ENCODE results near the gene CAND1. TPM values are rescaled to one million over a fixed set of nuclear protein-coding genes. Genes with fewer than 3 reads are reported as not detected.

The CAND1 gene
- total and polyA plus RNA-seq, 2 donors from 2014 or later, result 28.8 to 104 TPM

DNA sequence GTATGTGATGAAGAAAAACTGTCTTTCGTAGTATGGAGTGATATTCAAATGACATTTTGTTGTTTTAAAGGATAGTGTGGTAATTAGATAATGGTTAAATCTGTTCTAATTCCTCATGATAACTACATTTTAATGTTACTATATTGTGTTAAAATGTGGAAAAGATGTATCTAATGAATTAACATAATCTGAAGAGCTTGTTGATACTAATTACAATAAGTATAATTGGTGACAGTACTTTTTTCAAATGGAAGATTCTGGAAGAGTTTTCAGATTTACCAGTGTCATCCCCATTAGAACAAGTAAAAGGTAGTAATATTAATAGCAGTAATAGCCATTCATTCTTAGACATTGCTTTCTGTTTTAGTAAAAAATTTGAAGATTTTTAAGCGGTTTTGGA lies 37.6 kb downstream of the CAND1 start:
- intact Hi-C loops (cut with DNase I), result no loop called here
- peaks cover 0 to 3% (median 0%) of the 10 kb centered on the region in 3 donors for H3K4me1 ChIP-seq (ENCODE audit: control insufficient read depth in 2 of 3, insufficient read depth in 2 of 3, low read depth in 1 of 3, low read length in 3 of 3)
- peaks cover 17 to 53% (median 26%) of the 10 kb centered on the region in 3 donors for H3K36me3 ChIP-seq (ENCODE audit: control insufficient read depth in 2 of 3, insufficient read depth in 3 of 3, low read length in 3 of 3)
- no peak overlapping the region for H3K9ac ChIP-seq (ENCODE audit: low read length in 3 of 3)
- DNase-seq, result no peak
- no peaks in the 10 kb centered on the region for H3K9me3 ChIP-seq (ENCODE audit: control insufficient read depth in 2 of 3, insufficient read depth in 1 of 3, low read length in 3 of 3)
- no peak overlapping the region for H3K4me3 ChIP-seq (ENCODE audit: low read length in 3 of 3)
- H3K27ac ChIP-seq (ENCODE audit: low read depth in 2 of 2, low read length in 2 of 2), result no peak overlapping the region
- no peaks in the 10 kb centered on the region for H3K27me3 ChIP-seq (ENCODE audit: control insufficient read depth, insufficient read depth, low read length)
- TF ChIP-seq, protein P1, sequence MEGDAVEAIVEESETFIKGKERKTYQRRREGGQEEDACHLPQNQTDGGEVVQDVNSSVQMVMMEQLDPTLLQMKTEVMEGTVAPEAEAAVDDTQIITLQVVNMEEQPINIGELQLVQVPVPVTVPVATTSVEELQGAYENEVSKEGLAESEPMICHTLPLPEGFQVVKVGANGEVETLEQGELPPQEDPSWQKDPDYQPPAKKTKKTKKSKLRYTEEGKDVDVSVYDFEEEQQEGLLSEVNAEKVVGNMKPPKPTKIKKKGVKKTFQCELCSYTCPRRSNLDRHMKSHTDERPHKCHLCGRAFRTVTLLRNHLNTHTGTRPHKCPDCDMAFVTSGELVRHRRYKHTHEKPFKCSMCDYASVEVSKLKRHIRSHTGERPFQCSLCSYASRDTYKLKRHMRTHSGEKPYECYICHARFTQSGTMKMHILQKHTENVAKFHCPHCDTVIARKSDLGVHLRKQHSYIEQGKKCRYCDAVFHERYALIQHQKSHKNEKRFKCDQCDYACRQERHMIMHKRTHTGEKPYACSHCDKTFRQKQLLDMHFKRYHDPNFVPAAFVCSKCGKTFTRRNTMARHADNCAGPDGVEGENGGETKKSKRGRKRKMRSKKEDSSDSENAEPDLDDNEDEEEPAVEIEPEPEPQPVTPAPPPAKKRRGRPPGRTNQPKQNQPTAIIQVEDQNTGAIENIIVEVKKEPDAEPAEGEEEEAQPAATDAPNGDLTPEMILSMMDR (IDR thresholded peaks at IDR 0.05; ENCODE audit: borderline replicate concordance, extremely low read depth, insufficient read depth), result no peak
- FAIRE-seq, result no peak

DNA sequence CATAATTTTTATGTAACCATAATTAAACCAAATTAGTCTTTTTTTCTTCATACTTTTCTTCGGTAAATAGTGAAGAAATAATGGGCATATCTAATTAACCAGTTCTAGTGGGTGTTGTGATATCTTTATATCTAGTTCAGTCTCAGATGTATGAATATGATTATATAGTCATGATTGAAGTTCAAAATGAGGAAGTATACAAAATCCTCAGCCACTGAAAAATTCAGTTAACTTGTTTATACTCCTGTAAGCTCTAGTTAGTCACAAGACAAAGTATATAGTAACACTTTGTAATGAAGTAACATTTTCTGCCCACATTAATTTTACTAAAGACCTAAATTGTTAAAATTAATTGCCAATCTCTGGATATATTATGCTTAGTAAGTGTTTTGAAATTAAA lies 46.5 kb downstream of the CAND1 start:
- peak; percentile 49 for FAIRE-seq
- Histone ChIP-seq H3K36me3 (ENCODE audit: control insufficient read depth in 2 of 3, insufficient read depth in 3 of 3, low read length in 3 of 3) (peaks cover 12 to 28% (median 13%) of the 10 kb centered on the region in 3 donors), H3K27ac (ENCODE audit: low read depth in 2 of 2, low read length in 2 of 2) (peak overlapping the region; percentile 19 to 25), H3K4me3 (ENCODE audit: low read length in 3 of 3) (no peak overlapping the region), H3K4me1 (ENCODE audit: control insufficient read depth in 2 of 3, insufficient read depth in 2 of 3, low read depth in 1 of 3, low read length in 3 of 3) (peaks cover 0 to 16% (median 0%) of the 10 kb centered on the region in 3 donors), H3K9me3 (ENCODE audit: control insufficient read depth in 2 of 3, insufficient read depth in 1 of 3, low read length in 3 of 3) (no peaks in the 10 kb centered on the region), H3K27me3 (ENCODE audit: control insufficient read depth, insufficient read depth, low read length) (no peaks in the 10 kb centered on the region), H3K9ac (ENCODE audit: low read length in 3 of 3) (no peak overlapping the region)
- intact Hi-C loops (cut with DNase I), result no loop called here
- TF ChIP-seq, protein P1 (IDR thresholded peaks at IDR 0.05; ENCODE audit: borderline replicate concordance, extremely low read depth, insufficient read depth), result no peak
- DNase-seq, result no peak

DNA sequence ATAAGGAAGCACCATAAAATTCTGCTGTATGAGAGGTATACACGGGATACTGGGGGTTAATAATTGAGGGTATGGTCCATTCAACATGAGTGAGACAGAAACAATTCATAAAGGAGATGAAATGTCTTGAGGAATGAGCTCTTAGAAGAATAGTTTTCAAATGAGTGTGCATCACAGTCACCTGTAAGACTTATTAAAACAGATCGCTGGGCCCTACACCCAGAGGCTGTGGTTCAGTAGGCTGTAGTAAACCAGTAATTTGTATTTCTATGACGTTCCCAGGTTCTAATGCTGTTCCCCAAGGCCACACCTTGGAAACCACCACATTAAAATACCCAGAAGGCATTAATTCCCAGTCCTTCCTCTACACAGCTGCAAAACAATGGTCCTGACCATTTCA lies 49.6 kb downstream of the CAND1 start:
- Histone ChIP-seq H3K9ac (ENCODE audit: low read length in 3 of 3) (no peak overlapping the region), H3K36me3 (ENCODE audit: control insufficient read depth in 2 of 3, insufficient read depth in 3 of 3, low read length in 3 of 3) (peaks cover 2 to 11% (median 5%) of the 10 kb centered on the region in 3 donors), H3K27me3 (ENCODE audit: control insufficient read depth, insufficient read depth, low read length) (no peaks in the 10 kb centered on the region), H3K4me1 (ENCODE audit: control insufficient read depth in 2 of 3, insufficient read depth in 2 of 3, low read depth in 1 of 3, low read length in 3 of 3) (peaks cover 0 to 16% (median 0%) of the 10 kb centered on the region in 3 donors), H3K9me3 (ENCODE audit: control insufficient read depth in 2 of 3, insufficient read depth in 1 of 3, low read length in 3 of 3) (no peaks in the 10 kb centered on the region), H3K4me3 (ENCODE audit: low read length in 3 of 3) (no peak overlapping the region), H3K27ac (ENCODE audit: low read depth in 2 of 2, low read length in 2 of 2) (no peak overlapping the region)
- intact Hi-C loops (cut with DNase I), result no loop called here
- FAIRE-seq, result no peak
- DNase-seq, result no peak
- TF ChIP-seq, protein P1 (IDR thresholded peaks at IDR 0.05; ENCODE audit: borderline replicate concordance, extremely low read depth, insufficient read depth), result no peak

DNA sequence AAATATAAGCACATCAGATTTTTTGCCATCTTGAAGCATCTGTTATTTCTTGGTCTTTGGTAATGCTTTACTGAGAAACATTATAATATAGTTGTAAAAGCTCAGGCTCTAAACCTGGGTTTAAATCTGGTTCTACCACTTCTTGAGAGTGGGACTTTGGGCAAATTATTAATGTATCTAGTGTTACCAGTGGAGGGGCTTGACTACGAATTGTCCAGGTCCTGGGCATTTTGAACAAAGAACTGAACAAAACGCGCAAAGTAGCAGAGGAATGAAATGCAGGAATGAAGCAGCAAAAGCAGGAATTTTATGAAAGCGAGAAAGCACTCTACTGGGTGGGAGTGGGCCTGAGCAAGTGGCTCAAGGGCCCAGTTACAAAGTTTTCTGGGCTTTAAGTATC lies 50.8 kb downstream of the CAND1 start:
- no peaks in the 10 kb centered on the region for H3K27me3 ChIP-seq (ENCODE audit: control insufficient read depth, insufficient read depth, low read length)
- peaks cover 2 to 5% (median 5%) of the 10 kb centered on the region in 3 donors for H3K36me3 ChIP-seq (ENCODE audit: control insufficient read depth in 2 of 3, insufficient read depth in 3 of 3, low read length in 3 of 3)
- H3K4me1 ChIP-seq (ENCODE audit: control insufficient read depth in 2 of 3, insufficient read depth in 2 of 3, low read depth in 1 of 3, low read length in 3 of 3), result peaks cover 0 to 11% (median 0%) of the 10 kb centered on the region in 3 donors
- no peak overlapping the region for H3K27ac ChIP-seq (ENCODE audit: low read depth in 2 of 2, low read length in 2 of 2)
- no peak overlapping the region for H3K4me3 ChIP-seq (ENCODE audit: low read length in 3 of 3)
- DNase-seq (no peak), FAIRE-seq (no peak)
- TF ChIP-seq, protein P1 (IDR thresholded peaks at IDR 0.05; ENCODE audit: borderline replicate concordance, extremely low read depth, insufficient read depth), result no peak
- no peak overlapping the region for H3K9ac ChIP-seq (ENCODE audit: low read length in 3 of 3)
- intact Hi-C loops (cut with DNase I), result no loop called here
- H3K9me3 ChIP-seq (ENCODE audit: control insufficient read depth in 2 of 3, insufficient read depth in 1 of 3, low read length in 3 of 3), result no peaks in the 10 kb centered on the region
